GM19438 (cell line): ENCODE results near the gene MRPL57.
"Not testable (repeated sequence)": the region's sequence is repeated elsewhere in the genome, so short reads cannot be mapped to it uniquely, and the experiment has no call there.

Experiments
- ATAC-seq: cut with Tn5 transposase; IDR thresholded peaks from one replicate; pipeline ENCODE4 v1.9.1; 2021; ENCODE audit warnings: low read depth; ENCODE audit not compliant: unreplicated experiment

The MRPL57 gene

DNA sequence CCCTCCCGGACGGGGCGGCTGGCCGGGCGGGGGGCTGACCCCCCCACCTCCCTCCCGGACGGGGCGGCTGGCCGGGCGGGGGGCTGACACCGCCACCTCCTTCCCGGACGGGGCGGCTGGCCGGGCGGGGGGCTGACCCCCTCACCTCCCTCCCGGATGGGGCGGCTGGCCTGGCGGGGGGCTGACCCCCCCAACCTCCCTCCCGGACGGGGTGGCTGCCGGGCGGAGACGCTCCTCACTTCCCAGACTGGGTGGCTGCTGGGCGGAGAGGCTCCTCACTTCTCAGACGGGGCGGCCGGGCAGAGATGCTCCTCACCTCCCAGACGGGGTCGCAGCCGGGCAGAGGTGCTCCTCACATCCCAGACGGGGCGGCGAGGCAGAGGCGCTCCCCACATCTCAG, 10.0 kb downstream of the MRPL57 start:
- ATAC-seq: not testable (repeated sequence)

DNA sequence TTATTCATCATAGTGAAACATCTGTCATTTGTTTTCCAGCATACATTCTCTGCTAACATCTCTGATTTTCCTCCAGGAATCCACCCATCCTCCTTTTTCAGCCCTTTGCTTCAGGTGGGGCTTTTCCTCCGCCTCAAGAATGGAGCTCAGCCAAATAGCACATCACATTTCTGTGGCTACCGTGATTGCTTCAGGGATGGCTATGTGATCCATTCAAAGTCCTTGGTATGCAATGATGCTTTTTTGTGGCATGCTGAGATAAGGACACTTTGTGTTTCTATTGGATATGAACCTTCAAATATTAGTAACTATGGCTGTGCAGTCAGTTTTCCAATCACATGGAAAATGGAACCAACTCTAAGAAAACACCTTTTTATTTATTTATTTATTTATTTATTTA, 18.3 kb downstream of the MRPL57 start:
- not testable (repeated sequence) for ATAC-seq

DNA sequence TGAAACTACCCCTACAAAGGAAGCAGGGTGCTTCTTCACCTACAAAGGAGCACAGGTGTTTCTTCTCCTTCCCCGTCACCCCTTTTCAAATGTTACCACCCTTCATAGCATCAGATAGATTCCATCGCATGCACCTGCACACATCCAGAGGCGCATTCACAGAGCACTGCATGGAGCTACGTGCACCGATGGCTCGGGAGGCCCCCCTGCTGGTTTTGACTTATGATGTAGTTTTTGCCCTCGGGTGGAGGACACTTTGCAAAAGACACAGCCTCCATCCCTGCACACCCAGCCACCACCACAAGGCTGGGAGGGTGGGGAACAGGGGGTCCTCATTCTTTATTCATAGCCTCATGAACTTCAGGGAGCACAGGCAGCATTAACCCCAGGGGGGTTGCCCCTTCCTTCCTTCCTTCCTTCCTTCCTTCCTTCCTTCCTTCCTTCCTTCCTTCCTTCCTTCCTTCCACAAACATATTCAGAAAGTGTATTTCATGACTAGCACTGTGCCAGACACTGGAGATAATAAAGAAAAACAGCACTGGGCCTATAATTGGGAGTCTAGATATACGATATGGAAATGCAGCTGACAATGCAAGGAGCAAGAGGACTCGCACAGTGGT, 21.3 kb downstream of the MRPL57 start:
- not testable (repeated sequence) for ATAC-seq

- ATAC-seq: not testable (repeated sequence)
These were observed 21.9 kb downstream of the MRPL57 start for GRCh38 chr13:21198391-21198790.

GRCh38 chr13:21201456-21202190, 25.2 kb downstream of the MRPL57 start:
- ATAC-seq: not testable (repeated sequence)

GRCh38 chr13:21202767-21203531, 26.5 kb downstream of the MRPL57 start:
- ATAC-seq: no peak

- ATAC-seq: no peak
These were observed 32.2 kb downstream of the MRPL57 start for GRCh38 chr13:21208652-21209154.

DNA sequence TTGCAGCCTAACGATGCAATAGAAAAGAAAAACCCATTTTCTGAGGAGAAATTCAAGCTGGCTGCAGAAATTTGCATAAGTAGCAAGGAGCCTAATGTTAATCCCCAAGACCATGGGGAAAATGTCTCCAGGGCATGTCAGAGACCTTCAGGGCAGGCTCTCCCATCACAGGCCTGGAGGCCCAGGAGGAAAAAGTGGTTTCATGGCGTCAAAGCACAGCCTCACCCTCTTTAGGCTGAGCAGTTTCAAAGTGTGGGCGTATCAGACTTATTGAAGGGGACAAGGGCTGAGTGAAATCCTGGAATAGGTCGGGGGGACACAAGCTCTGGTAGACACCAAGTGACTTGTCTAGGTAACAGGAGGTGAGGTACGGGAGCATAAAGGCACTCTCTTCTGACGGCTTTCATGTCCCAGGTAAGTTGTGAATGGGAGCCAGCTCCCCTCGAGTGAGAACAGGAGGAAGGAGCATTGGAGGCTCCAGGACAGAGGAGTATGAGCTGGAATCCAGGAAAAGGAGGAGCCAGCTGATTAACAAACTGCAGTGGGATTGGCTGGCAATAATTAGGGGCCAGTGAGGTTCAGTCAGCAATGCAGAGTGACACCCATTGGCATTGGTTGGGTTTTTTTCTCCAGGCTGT, 35.8 kb downstream of the MRPL57 start:
- ATAC-seq: no peak

DNA sequence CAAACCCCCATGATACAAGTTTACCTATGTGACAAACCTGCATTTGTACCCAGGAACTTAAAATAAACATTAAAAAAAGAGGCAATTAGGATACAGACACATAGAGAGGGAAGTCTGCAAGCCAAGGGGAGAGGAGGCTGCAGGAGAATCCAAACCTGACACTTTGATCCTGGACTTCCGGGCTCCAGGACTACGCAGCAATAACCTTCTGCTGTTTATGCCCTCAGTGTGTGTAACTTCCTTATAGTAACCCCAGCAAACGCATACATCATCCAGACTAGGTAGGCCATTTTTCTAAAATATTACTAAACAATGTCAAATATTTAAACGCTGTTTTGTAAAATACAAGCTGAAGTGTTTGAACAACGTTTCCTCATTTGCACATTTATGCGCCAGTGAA, 39.0 kb downstream of the MRPL57 start:
- not testable (repeated sequence) for ATAC-seq

DNA sequence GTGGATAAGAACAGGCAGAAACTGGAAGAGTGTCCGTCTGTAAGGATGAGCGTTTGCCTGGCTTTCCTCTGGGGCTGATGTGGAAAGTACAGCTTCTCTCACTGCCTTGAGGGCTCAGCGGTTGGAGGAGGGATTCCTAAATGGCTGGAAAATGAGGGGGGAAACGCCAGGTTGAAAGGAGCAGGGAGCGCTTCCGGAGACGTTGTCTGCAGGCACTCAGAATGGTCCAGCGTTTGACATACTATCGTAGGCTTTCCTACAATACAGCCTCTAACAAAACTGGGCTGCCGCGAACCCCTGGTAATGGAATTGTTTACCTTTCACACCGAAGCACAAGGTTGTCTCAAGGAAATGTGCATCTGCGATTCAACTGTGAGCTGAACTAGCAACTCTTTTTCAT, 39.9 kb downstream of the MRPL57 start:
- no peak for ATAC-seq

- peak; percentile 96 for ATAC-seq
These were observed 42.0 kb downstream of the MRPL57 start for GRCh38 chr13:21218351-21219035.

- peak; percentile 49 for ATAC-seq
These were observed 42.6 kb downstream of the MRPL57 start for GRCh38 chr13:21219036-21219381.

- not testable (repeated sequence) for ATAC-seq
These were observed 43.3 kb downstream of the MRPL57 start for GRCh38 chr13:21219716-21220115.

DNA sequence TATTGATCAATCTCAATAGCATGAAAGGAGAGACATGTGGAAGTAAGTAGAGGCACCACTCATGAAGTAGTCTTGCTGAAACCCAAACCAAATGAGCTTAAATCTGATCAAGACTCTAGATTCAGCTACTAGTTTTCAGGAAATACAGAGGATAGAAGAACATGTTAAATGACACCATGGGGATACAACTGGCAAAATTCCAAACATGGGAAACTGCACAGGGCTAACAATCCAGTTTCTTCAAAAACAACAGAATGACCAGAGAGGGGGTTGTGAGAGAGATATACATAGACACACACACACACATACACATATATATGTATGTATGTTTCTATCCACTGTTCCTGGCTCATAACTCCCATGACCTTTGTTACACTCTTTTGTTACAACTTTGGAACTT, 44.8 kb downstream of the MRPL57 start:
- no peak for ATAC-seq

- no peak for ATAC-seq
These were observed 48.6 kb downstream of the MRPL57 start for GRCh38 chr13:21225082-21225481.

- ATAC-seq: no peak
These were observed 49.6 kb downstream of the MRPL57 start for GRCh38 chr13:21225841-21226581.

DNA sequence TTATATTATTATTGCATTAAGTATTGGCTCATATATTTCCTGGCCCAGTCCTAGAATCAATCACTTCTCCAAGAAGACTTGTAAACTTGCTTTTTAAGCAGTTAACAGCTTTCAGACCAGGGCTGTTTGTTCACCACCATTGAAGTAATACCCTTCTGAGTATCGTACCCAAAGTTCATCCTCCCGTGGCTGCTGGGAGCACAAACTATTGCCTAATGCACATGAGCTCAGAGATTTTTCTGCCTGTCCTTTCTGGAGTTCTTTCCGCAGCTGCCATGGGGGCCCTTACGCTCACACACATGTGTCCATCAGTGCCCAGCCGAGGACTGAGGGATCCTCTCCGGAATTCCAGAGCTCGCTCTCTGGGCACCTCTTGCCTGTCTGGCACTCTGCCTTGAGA, 51.5 kb downstream of the MRPL57 start:
- ATAC-seq: no peak
